Mesothelial cell of epicardium (in vitro differentiated cells): ENCODE measurements around the gene METTL22. TPM values are rescaled to one million over a fixed set of nuclear protein-coding genes. Genes with fewer than 3 reads are reported as not detected.

Experiments used
- DNase-seq, 2 experiments: peaks; one replicate each; pipeline ENCODE4 v3.0.0; 2021; ENCODE audit warnings: low spot score in 2 of 2; ENCODE audit not compliant: unreplicated experiment in 2 of 2
- H3K27ac Mint-ChIP-seq: 2 replicates; pipeline ENCODE4 v1.8.0; 2021; ENCODE audit warnings: mixed read lengths
- H3K27me3 Mint-ChIP-seq: 2 replicates; pipeline ENCODE4 v1.8.0; 2021; ENCODE audit warnings: low read depth, mixed read lengths
- H3K36me3 Mint-ChIP-seq: 2 replicates; pipeline ENCODE4 v1.8.0; 2021; ENCODE audit warnings: mixed read lengths
- H3K4me1 Mint-ChIP-seq: 2 replicates; pipeline ENCODE4 v1.8.0; 2021; ENCODE audit warnings: mixed read lengths
- H3K4me3 Mint-ChIP-seq: 2 replicates; pipeline ENCODE4 v1.8.0; 2021; ENCODE audit warnings: mild to moderate bottlenecking, moderate library complexity, mixed read lengths
- H3K9me3 Mint-ChIP-seq: 2 replicates; pipeline ENCODE4 v1.8.0; 2021; ENCODE audit warnings: mixed read lengths
- total RNA-seq: library from RNA; stranded (reverse); gene quantifications from 3 replicates; pipeline ENCODE4 v1.2.1, GENCODE V29; 2021
- TF ChIP-seq, protein P1 (sequence below): fragments of 200-600 bp; sonication (generic); IDR thresholded peaks from one replicate; pipeline ENCODE4 v1.5.0; 2021; ENCODE audit warnings: antibody characterized with exemption; ENCODE audit not compliant: unreplicated experiment

METTL22 gene
- total RNA-seq, 1 donor from 2014 or later: 65.8 TPM

GRCh38 chr16:8634991-8635736 lies 13.7 kb downstream of the METTL22 start:
- Mint-ChIP-seq H3K9me3 (no peaks in the 10 kb centered on the region), H3K27me3 (no peaks in the 10 kb centered on the region), H3K4me1 (no peaks in the 10 kb centered on the region), H3K27ac (no peak overlapping the region), H3K4me3 (no peak overlapping the region), H3K36me3 (peaks cover 37% of the 10 kb centered on the region)
- no peak for DNase-seq
- TF ChIP-seq, protein P1, sequence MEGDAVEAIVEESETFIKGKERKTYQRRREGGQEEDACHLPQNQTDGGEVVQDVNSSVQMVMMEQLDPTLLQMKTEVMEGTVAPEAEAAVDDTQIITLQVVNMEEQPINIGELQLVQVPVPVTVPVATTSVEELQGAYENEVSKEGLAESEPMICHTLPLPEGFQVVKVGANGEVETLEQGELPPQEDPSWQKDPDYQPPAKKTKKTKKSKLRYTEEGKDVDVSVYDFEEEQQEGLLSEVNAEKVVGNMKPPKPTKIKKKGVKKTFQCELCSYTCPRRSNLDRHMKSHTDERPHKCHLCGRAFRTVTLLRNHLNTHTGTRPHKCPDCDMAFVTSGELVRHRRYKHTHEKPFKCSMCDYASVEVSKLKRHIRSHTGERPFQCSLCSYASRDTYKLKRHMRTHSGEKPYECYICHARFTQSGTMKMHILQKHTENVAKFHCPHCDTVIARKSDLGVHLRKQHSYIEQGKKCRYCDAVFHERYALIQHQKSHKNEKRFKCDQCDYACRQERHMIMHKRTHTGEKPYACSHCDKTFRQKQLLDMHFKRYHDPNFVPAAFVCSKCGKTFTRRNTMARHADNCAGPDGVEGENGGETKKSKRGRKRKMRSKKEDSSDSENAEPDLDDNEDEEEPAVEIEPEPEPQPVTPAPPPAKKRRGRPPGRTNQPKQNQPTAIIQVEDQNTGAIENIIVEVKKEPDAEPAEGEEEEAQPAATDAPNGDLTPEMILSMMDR: no peak

DNA sequence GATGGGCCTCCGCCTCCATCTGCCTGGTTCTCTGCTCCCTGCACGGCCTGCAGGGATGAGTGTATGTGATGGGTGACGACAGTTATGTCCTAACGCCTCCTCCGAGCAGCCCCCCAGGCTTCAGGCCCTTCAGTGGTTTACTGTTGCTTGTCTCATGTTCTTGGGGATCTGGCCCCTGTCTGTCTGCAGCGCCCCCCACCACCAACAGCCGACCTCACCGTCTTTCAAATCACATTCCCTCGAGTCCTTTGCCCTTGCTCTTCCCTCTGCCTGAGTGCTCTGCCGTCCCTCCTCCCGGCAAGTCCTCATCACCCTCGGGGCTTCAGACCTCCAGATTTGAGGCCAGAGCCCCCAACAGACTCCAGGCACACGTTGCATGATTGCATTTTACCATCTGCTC lies 18.2 kb downstream of the METTL22 start:
- no peak for DNase-seq
- H3K27me3 Mint-ChIP-seq: no peaks in the 10 kb centered on the region
- H3K4me3 Mint-ChIP-seq: no peak overlapping the region
- TF ChIP-seq, protein P1: no peak
- H3K4me1 Mint-ChIP-seq: no peaks in the 10 kb centered on the region
- H3K9me3 Mint-ChIP-seq: no peaks in the 10 kb centered on the region
- no peak overlapping the region for H3K27ac Mint-ChIP-seq
- H3K36me3 Mint-ChIP-seq: peaks cover 63% of the 10 kb centered on the region

- Mint-ChIP-seq H3K9me3 (no peaks in the 10 kb centered on the region), H3K4me3 (no peak overlapping the region), H3K27me3 (no peaks in the 10 kb centered on the region), H3K4me1 (no peaks in the 10 kb centered on the region), H3K27ac (no peak overlapping the region), H3K36me3 (peaks cover 64% of the 10 kb centered on the region)
- DNase-seq: no peak
- TF ChIP-seq, protein P1: no peak
These were observed 20.2 kb downstream of the METTL22 start for GRCh38 chr16:8641671-8642070.

DNA sequence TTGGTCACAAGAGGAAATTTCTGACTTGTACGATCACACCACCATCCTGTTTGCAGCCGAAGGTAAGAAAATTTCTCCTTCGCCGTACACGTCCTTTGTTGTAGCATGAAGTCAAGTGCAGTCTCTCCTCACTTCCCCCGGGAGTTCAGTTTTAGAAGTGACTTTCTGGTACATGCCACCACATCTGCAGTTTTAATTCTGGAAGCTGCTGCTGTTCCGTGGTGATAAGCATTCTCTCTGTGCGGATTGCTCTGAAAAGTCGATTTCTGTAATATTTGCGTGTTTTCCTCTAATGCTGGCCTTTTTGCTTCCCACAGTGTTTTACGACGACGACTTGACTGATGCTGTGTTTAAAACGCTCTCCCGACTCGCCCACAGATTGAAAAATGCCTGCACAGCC lies 20.6 kb downstream of the METTL22 start:
- DNase-seq: no peak
- TF ChIP-seq, protein P1: no peak
- Mint-ChIP-seq H3K36me3 (peaks cover 69% of the 10 kb centered on the region), H3K9me3 (no peaks in the 10 kb centered on the region), H3K27ac (no peak overlapping the region), H3K4me3 (no peak overlapping the region), H3K4me1 (no peaks in the 10 kb centered on the region), H3K27me3 (no peaks in the 10 kb centered on the region)

DNA sequence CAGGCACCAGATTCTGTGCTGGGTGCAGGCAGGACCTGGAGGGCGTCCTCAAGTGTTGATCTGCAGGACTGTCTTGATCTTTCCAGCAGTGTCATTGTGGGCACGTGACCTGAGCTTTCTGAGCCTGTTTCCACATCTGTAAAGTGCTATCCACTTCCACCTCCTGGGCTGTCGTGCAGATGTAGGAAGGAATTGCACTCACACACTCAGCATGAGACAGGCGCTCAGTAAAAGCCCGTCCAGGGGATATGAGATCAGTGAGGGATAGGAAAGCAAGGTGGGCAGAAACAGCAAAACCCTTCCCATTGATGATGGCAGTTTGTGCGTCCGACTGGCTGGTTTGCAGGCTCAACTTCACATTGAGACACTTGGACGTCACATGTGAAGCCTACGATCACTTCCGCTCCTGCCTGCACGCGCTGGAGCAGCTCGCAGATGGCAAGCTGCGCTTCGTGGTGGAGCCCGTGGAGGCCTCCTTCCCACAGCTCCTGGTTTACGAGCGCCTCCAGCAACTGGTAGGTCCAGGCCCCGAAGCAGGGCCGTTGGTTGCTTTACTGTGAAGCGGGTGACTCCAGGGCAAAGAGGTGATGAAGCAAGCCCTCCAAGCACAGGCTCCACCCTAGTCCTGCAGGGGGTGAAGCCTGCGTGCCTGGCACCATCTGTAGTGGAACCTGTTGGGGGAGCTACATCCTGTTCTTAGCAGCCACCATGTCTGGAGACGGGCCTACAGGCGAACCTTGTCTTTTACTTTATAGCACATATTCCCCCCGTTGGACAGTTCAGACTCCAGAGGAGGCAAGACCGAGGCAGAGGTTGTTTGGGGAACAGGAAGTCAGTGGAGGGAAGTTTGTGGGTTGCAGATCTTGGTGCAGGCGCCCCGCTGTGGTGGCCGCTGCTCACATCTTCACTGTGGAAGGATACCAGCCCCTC lies 23.0 kb downstream of the METTL22 start:
- H3K4me3 Mint-ChIP-seq: no peak overlapping the region
- H3K9me3 Mint-ChIP-seq: no peaks in the 10 kb centered on the region
- H3K36me3 Mint-ChIP-seq: peaks cover 66% of the 10 kb centered on the region
- H3K27ac Mint-ChIP-seq: no peak overlapping the region
- no peak for DNase-seq
- no peaks in the 10 kb centered on the region for H3K4me1 Mint-ChIP-seq
- TF ChIP-seq, protein P1: no peak
- H3K27me3 Mint-ChIP-seq: no peaks in the 10 kb centered on the region
